Stimulated activated naive B cell treated with anti-CD40 and anti-IgM and Interleukin-4, amounts not matched to agents 10 μg/mL and 1 μg/mL and 100 μg/mL, for 72 hours (primary cell): ENCODE data around the gene LRRC26.

Source experiments
- ATAC-seq, 2 donors: fragments of 150-1000 bp; cut with Tn5 transposase; replicated peaks; 2 replicates each; pipeline ENCODE4 v1.10.0; 2021; ENCODE audit warnings: moderate library complexity in 1 of 2
- DNase-seq: peaks from one replicate; pipeline ENCODE4 v3.0.0; 2021
- H3K27ac Mint-ChIP-seq: one replicate; pipeline ENCODE4 v1.8.0; 2022; ENCODE audit warnings: mild to moderate bottlenecking, mixed read lengths
- H3K27me3 Mint-ChIP-seq, 2 donors: one replicate each; pipeline ENCODE4 v1.8.0; 2022; ENCODE audit warnings: mixed read lengths in 2 of 2
- H3K36me3 Mint-ChIP-seq, 2 donors: one replicate each; pipeline ENCODE4 v1.8.0; 2022; ENCODE audit warnings: mixed read lengths in 2 of 2, mild to moderate bottlenecking in 1 of 2
- H3K4me1 Mint-ChIP-seq, 2 donors: one replicate each; pipeline ENCODE4 v1.8.0; 2022; ENCODE audit warnings: mixed read lengths in 2 of 2, mild to moderate bottlenecking in 1 of 2
- H3K4me3 Mint-ChIP-seq, 2 donors: one replicate each; pipeline ENCODE4 v1.8.0; 2022; ENCODE audit warnings: mild to moderate bottlenecking in 2 of 2, mixed read lengths in 2 of 2, moderate library complexity in 1 of 2
- H3K9me3 Mint-ChIP-seq, 2 donors: one replicate each; pipeline ENCODE4 v1.8.0; 2022; ENCODE audit warnings: mixed read lengths in 2 of 2, mild to moderate bottlenecking in 1 of 2

The LRRC26 gene

GRCh38 chr9:137149942-137150616 lies 19.8 kb downstream of the LRRC26 start:
- H3K27ac Mint-ChIP-seq, result peak overlapping the region; percentile 68
- DNase-seq (no peak), ATAC-seq (peak; percentile 3 to 14)
- no peaks in the 10 kb centered on the region for H3K36me3 Mint-ChIP-seq
- no peaks in the 10 kb centered on the region for H3K9me3 Mint-ChIP-seq
- H3K4me3 Mint-ChIP-seq, result peak overlapping the region; percentile 21 to 31
- peaks cover 22 to 23% of the 10 kb centered on the region in 2 donors for H3K27me3 Mint-ChIP-seq
- H3K4me1 Mint-ChIP-seq, result peaks cover 4 to 25% of the 10 kb centered on the region in 2 donors

- DNase-seq (no peak), ATAC-seq (no peak)
- no peak overlapping the region for H3K27ac Mint-ChIP-seq
- H3K4me1 Mint-ChIP-seq, result peaks cover 4 to 25% of the 10 kb centered on the region in 2 donors
- peaks cover 18 to 21% of the 10 kb centered on the region in 2 donors for H3K27me3 Mint-ChIP-seq
- H3K9me3 Mint-ChIP-seq, result no peaks in the 10 kb centered on the region
- H3K36me3 Mint-ChIP-seq, result no peaks in the 10 kb centered on the region
- H3K4me3 Mint-ChIP-seq, result no peak overlapping the region
These were observed 20.5 kb downstream of the LRRC26 start for GRCh38 chr9:137149363-137149762.

- no peak overlapping the region for H3K4me3 Mint-ChIP-seq
- ATAC-seq (no peak), DNase-seq (no peak)
- H3K27me3 Mint-ChIP-seq, result peaks cover 25 to 28% of the 10 kb centered on the region in 2 donors
- H3K4me1 Mint-ChIP-seq, result peaks cover 6 to 25% of the 10 kb centered on the region in 2 donors
- no peaks in the 10 kb centered on the region for H3K36me3 Mint-ChIP-seq
- H3K9me3 Mint-ChIP-seq, result no peaks in the 10 kb centered on the region
- no peak overlapping the region for H3K27ac Mint-ChIP-seq
These were observed 21.2 kb downstream of the LRRC26 start for GRCh38 chr9:137148661-137149060.

GRCh38 chr9:137148242-137148641 lies 21.6 kb downstream of the LRRC26 start:
- Mint-ChIP-seq H3K36me3 (no peaks in the 10 kb centered on the region), H3K27ac (peak overlapping the region; percentile 20), H3K4me3 (no peak overlapping the region), H3K9me3 (no peaks in the 10 kb centered on the region), H3K4me1 (peaks cover 6 to 25% of the 10 kb centered on the region in 2 donors), H3K27me3 (peaks cover 29 to 32% of the 10 kb centered on the region in 2 donors)
- no peak for DNase-seq
- no peak for ATAC-seq

- H3K4me3 Mint-ChIP-seq, result no peak overlapping the region
- peaks cover 6 to 25% of the 10 kb centered on the region in 2 donors for H3K4me1 Mint-ChIP-seq
- no peaks in the 10 kb centered on the region for H3K36me3 Mint-ChIP-seq
- no peaks in the 10 kb centered on the region for H3K9me3 Mint-ChIP-seq
- no peak overlapping the region for H3K27ac Mint-ChIP-seq
- DNase-seq (no peak), ATAC-seq (no peak)
- peaks cover 32 to 36% of the 10 kb centered on the region in 2 donors for H3K27me3 Mint-ChIP-seq
These were observed 22.1 kb downstream of the LRRC26 start for GRCh38 chr9:137147793-137148160.

- H3K27me3 Mint-ChIP-seq, result peaks cover 35 to 40% of the 10 kb centered on the region in 2 donors
- H3K36me3 Mint-ChIP-seq, result no peaks in the 10 kb centered on the region
- ATAC-seq (no peak), DNase-seq (no peak)
- H3K4me1 Mint-ChIP-seq, result peaks cover 6 to 25% of the 10 kb centered on the region in 2 donors
- no peaks in the 10 kb centered on the region for H3K9me3 Mint-ChIP-seq
- no peak overlapping the region for H3K4me3 Mint-ChIP-seq
- H3K27ac Mint-ChIP-seq, result no peak overlapping the region
These were observed 22.6 kb downstream of the LRRC26 start for GRCh38 chr9:137147091-137147792.

- no peaks in the 10 kb centered on the region for H3K9me3 Mint-ChIP-seq
- H3K27me3 Mint-ChIP-seq, result peaks cover 42 to 48% of the 10 kb centered on the region in 2 donors
- H3K36me3 Mint-ChIP-seq, result no peaks in the 10 kb centered on the region
- H3K4me3 Mint-ChIP-seq, result no peak overlapping the region
- no peak for DNase-seq
- peaks cover 6 to 19% of the 10 kb centered on the region in 2 donors for H3K4me1 Mint-ChIP-seq
- ATAC-seq, result no peak
- H3K27ac Mint-ChIP-seq, result no peak overlapping the region
These were observed 23.3 kb downstream of the LRRC26 start for GRCh38 chr9:137146527-137146918.

- H3K4me3 Mint-ChIP-seq, result no peak overlapping the region
- DNase-seq (no peak), ATAC-seq (no peak)
- no peaks in the 10 kb centered on the region for H3K9me3 Mint-ChIP-seq
- no peaks in the 10 kb centered on the region for H3K36me3 Mint-ChIP-seq
- peaks cover 4 to 13% of the 10 kb centered on the region in 2 donors for H3K4me1 Mint-ChIP-seq
- H3K27ac Mint-ChIP-seq, result no peak overlapping the region
- H3K27me3 Mint-ChIP-seq, result peaks cover 48 to 53% of the 10 kb centered on the region in 2 donors
These were observed 23.9 kb downstream of the LRRC26 start for GRCh38 chr9:137145731-137146526.

GRCh38 chr9:137143459-137143858 lies 26.4 kb downstream of the LRRC26 start:
- ATAC-seq, result no peak
- peaks cover 66 to 75% of the 10 kb centered on the region in 2 donors for H3K27me3 Mint-ChIP-seq
- H3K9me3 Mint-ChIP-seq, result no peaks in the 10 kb centered on the region
- no peak for DNase-seq
- H3K36me3 Mint-ChIP-seq, result no peaks in the 10 kb centered on the region
- H3K4me3 Mint-ChIP-seq, result no peak overlapping the region
- H3K27ac Mint-ChIP-seq, result no peak overlapping the region
- peaks cover 3 to 10% of the 10 kb centered on the region in 2 donors for H3K4me1 Mint-ChIP-seq

- Mint-ChIP-seq H3K4me3 (no peak overlapping the region), H3K36me3 (no peaks in the 10 kb centered on the region), H3K9me3 (no peaks in the 10 kb centered on the region), H3K27ac (no peak overlapping the region), H3K4me1 (peaks cover 12 to 13% of the 10 kb centered on the region in 2 donors), H3K27me3 (peaks cover 74 to 84% of the 10 kb centered on the region in 2 donors)
- no peak for DNase-seq
- ATAC-seq, result no peak
These were observed 27.6 kb downstream of the LRRC26 start for GRCh38 chr9:137141976-137142936.

GRCh38 chr9:137141050-137141810 lies 28.6 kb downstream of the LRRC26 start:
- Mint-ChIP-seq H3K36me3 (no peaks in the 10 kb centered on the region), H3K9me3 (no peaks in the 10 kb centered on the region), H3K4me3 (no peak overlapping the region), H3K27me3 (peaks cover 72 to 82% of the 10 kb centered on the region in 2 donors), H3K27ac (no peak overlapping the region), H3K4me1 (peaks cover 12 to 13% of the 10 kb centered on the region in 2 donors)
- no peak for ATAC-seq
- DNase-seq, result no peak

- DNase-seq (no peak), ATAC-seq (no peak)
- Mint-ChIP-seq H3K4me3 (no peak overlapping the region), H3K27ac (no peak overlapping the region), H3K36me3 (no peaks in the 10 kb centered on the region), H3K4me1 (peaks cover 12 to 13% of the 10 kb centered on the region in 2 donors), H3K27me3 (peaks cover 77 to 84% of the 10 kb centered on the region in 2 donors), H3K9me3 (no peaks in the 10 kb centered on the region)
These were observed 29.5 kb downstream of the LRRC26 start for GRCh38 chr9:137140151-137141012.
